KMS-11 (cell line): Measurements from ENCODE around the gene DISC1.

ENCODE experiments used
- H2AFZ ChIP-seq: fragments of 200-600 bp; sonication (generic); 2 replicates; pipeline ENCODE4 v1.6.1; 2016; ENCODE audit warnings: antibody characterized with exemption, mixed run types, low read depth
- H3K27ac ChIP-seq: fragments of 200-600 bp; sonication (generic); 2 replicates; pipeline ENCODE4 v1.6.1; 2016; ENCODE audit warnings: mild to moderate bottlenecking, mixed run types
- H3K27me3 ChIP-seq: fragments of 200-600 bp; sonication (generic); 2 replicates; pipeline ENCODE4 v1.6.1; 2017; ENCODE audit warnings: mild to moderate bottlenecking, low read depth, mixed run types, moderate library complexity; ENCODE audit not compliant: insufficient read depth
- H3K36me3 ChIP-seq: fragments of 200-600 bp; sonication (generic); 2 replicates; pipeline ENCODE4 v1.6.1; 2017; ENCODE audit warnings: mild to moderate bottlenecking, mixed run types; ENCODE audit not compliant: insufficient read depth
- H3K4me1 ChIP-seq: fragments of 200-600 bp; sonication (generic); 2 replicates; pipeline ENCODE4 v1.6.1; 2016; ENCODE audit warnings: mild to moderate bottlenecking, low read depth, mixed run types; ENCODE audit not compliant: poor library complexity, severe bottlenecking
- H3K4me2 ChIP-seq: fragments of 200-600 bp; sonication (generic); 2 replicates; pipeline ENCODE4 v1.7.0; 2016; ENCODE audit warnings: mild to moderate bottlenecking, mixed run types
- H3K4me3 ChIP-seq: fragments of 200-600 bp; sonication (generic); IDR thresholded peaks from 2 replicates; pipeline ENCODE4 v1.6.1; 2017; ENCODE audit warnings: low read depth, low read length, mixed read lengths; ENCODE audit not compliant: insufficient read depth
- H3K79me2 ChIP-seq: fragments of 200-600 bp; sonication (generic); 2 replicates; pipeline ENCODE4 v1.6.1; 2016; ENCODE audit warnings: low read depth, mixed run types; ENCODE audit not compliant: insufficient read depth
- H3K9ac ChIP-seq: fragments of 200-600 bp; sonication (generic); 2 replicates; pipeline ENCODE4 v1.6.1; 2016; ENCODE audit warnings: mild to moderate bottlenecking, mixed run types
- H4K20me1 ChIP-seq: fragments of 200-600 bp; sonication (generic); 2 replicates; pipeline ENCODE4 v1.6.1; 2016; ENCODE audit warnings: mild to moderate bottlenecking, mixed run types; ENCODE audit not compliant: insufficient read depth
- TF ChIP-seq, protein P1 (sequence below): fragments of 200-600 bp; sonication (generic); conservative IDR thresholded peaks from 2 replicates; pipeline ENCODE4 v1.6.1; 2017; ENCODE audit warnings: low read depth, mild to moderate bottlenecking, antibody characterized with exemption, low read length, moderate library complexity, mixed read lengths

The DISC1 gene

DNA sequence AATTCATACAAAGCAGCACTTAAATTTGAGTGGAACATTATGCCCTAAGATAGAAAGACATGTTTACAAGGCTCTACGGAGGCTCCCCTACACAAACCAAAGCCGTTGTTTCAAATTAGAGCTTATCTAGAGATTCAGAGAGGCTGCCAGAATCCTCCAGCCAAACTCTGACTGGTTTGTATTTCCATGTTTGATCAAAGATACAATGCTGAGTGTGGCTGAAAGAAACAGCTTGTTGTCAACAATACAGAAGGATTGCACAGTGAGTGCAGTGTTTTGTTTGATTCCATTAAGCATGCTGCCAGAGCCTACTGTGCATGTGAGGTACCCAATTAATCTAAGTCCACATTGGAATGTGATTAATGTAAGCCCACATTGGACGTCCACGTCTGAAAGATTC, 402.7 kb downstream of the DISC1 start:
- no peak overlapping the region for H3K4me2 ChIP-seq
- H3K9ac ChIP-seq, result no peak overlapping the region
- no peak overlapping the region for H3K27ac ChIP-seq
- H3K4me3 ChIP-seq, result no peak overlapping the region
- no peaks in the 10 kb centered on the region for H3K27me3 ChIP-seq
- H3K79me2 ChIP-seq, result no peaks in the 10 kb centered on the region
- TF ChIP-seq, protein P1, sequence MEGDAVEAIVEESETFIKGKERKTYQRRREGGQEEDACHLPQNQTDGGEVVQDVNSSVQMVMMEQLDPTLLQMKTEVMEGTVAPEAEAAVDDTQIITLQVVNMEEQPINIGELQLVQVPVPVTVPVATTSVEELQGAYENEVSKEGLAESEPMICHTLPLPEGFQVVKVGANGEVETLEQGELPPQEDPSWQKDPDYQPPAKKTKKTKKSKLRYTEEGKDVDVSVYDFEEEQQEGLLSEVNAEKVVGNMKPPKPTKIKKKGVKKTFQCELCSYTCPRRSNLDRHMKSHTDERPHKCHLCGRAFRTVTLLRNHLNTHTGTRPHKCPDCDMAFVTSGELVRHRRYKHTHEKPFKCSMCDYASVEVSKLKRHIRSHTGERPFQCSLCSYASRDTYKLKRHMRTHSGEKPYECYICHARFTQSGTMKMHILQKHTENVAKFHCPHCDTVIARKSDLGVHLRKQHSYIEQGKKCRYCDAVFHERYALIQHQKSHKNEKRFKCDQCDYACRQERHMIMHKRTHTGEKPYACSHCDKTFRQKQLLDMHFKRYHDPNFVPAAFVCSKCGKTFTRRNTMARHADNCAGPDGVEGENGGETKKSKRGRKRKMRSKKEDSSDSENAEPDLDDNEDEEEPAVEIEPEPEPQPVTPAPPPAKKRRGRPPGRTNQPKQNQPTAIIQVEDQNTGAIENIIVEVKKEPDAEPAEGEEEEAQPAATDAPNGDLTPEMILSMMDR, result no peak
- H3K36me3 ChIP-seq, result no peaks in the 10 kb centered on the region
- H3K4me1 ChIP-seq, result no peaks in the 10 kb centered on the region
- H2AFZ ChIP-seq, result no peak overlapping the region
- H4K20me1 ChIP-seq, result no peaks in the 10 kb centered on the region

- Histone ChIP-seq H3K36me3 (no peaks in the 10 kb centered on the region), H3K4me3 (no peak overlapping the region), H3K4me2 (no peak overlapping the region), H4K20me1 (no peaks in the 10 kb centered on the region), H3K9ac (no peak overlapping the region), H3K4me1 (no peaks in the 10 kb centered on the region), H3K79me2 (no peaks in the 10 kb centered on the region), H2AFZ (no peak overlapping the region), H3K27ac (no peak overlapping the region), H3K27me3 (no peaks in the 10 kb centered on the region)
- TF ChIP-seq, protein P1, result no peak
Observed at GRCh38 chr1:232031156-232031555, 404.6 kb downstream of the DISC1 start.

- Histone ChIP-seq H3K79me2 (no peaks in the 10 kb centered on the region), H3K9ac (no peak overlapping the region), H3K36me3 (no peaks in the 10 kb centered on the region), H3K4me2 (no peak overlapping the region), H2AFZ (no peak overlapping the region), H3K27ac (no peak overlapping the region), H3K4me1 (no peaks in the 10 kb centered on the region), H3K4me3 (no peak overlapping the region), H4K20me1 (no peaks in the 10 kb centered on the region), H3K27me3 (no peaks in the 10 kb centered on the region)
- TF ChIP-seq, protein P1, result no peak
Observed at GRCh38 chr1:232033285-232033684, 406.7 kb downstream of the DISC1 start.

DNA sequence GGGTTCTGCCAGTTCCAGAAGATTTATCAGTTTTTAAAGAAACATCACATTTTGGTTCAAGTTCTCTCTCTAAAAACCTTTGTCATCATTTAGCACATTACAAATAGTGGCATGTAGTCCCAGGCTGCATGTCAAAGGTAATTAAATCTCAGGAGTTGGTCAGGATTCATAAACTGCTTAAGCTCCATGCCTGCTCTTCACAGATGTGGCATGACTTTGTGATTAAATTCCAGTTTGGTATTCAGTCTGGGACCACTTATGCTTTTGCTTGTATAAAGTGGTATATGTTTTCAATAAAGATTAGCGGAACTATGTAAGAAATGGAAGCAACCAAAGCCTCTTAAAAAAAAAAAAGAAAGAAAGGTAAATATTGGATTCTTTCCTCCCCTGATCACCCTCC, 408.0 kb downstream of the DISC1 start:
- Histone ChIP-seq H3K27me3 (no peaks in the 10 kb centered on the region), H3K9ac (no peak overlapping the region), H3K4me1 (no peaks in the 10 kb centered on the region), H3K79me2 (no peaks in the 10 kb centered on the region), H3K4me3 (no peak overlapping the region), H3K27ac (no peak overlapping the region), H4K20me1 (no peaks in the 10 kb centered on the region), H3K4me2 (no peak overlapping the region), H3K36me3 (no peaks in the 10 kb centered on the region), H2AFZ (no peak overlapping the region)
- TF ChIP-seq, protein P1, result no peak
